Mucosa of rectum (tissue), 2 donors: ENCODE results near the gene CCDC57.

ENCODE experiments used
- H3K27ac ChIP-seq, 2 donors: one replicate each; pipeline ENCODE4 v1.7.0; 2013; ENCODE audit warnings: inconsistent platforms in 2 of 2, low read depth in 2 of 2, low read length in 2 of 2
- H3K27me3 ChIP-seq, 2 donors: one replicate each; pipeline ENCODE4 v1.7.0; 2013; ENCODE audit warnings: low read length in 2 of 2; ENCODE audit not compliant: control insufficient read depth in 2 of 2, insufficient read depth in 2 of 2
- H3K36me3 ChIP-seq, 2 donors: one replicate each; pipeline ENCODE4 v1.7.0; 2013; ENCODE audit warnings: low read length in 2 of 2; ENCODE audit not compliant: control insufficient read depth in 2 of 2, insufficient read depth in 2 of 2
- H3K4me1 ChIP-seq, 2 donors: one replicate each; pipeline ENCODE4 v1.7.0; 2013; ENCODE audit warnings: low read length in 2 of 2, mild to moderate bottlenecking in 1 of 2; ENCODE audit not compliant: control insufficient read depth in 2 of 2, insufficient read depth in 2 of 2
- H3K4me3 ChIP-seq, 2 donors: one replicate each; pipeline ENCODE4 v1.7.0; 2013; ENCODE audit warnings: low read length in 2 of 2
- H3K9ac ChIP-seq, 2 donors: one replicate each; pipeline ENCODE4 v1.7.0; 2013; ENCODE audit warnings: low read length in 2 of 2, low read depth in 1 of 2, mild to moderate bottlenecking in 1 of 2
- H3K9me3 ChIP-seq, 2 donors: one replicate each; pipeline ENCODE4 v1.7.0; 2013; ENCODE audit warnings: low read length in 2 of 2; ENCODE audit not compliant: control insufficient read depth in 2 of 2
- donor health status: healthy.
- donor health status: Normal muscosa, but diverticular disease.

The CCDC57 gene

GRCh38 chr17:82085931-82086764, 126.5 kb downstream of the CCDC57 start:
- no peaks in the 10 kb centered on the region for H3K4me1 ChIP-seq
- no peak overlapping the region for H3K9ac ChIP-seq
- H3K36me3 ChIP-seq: peaks cover 51 to 78% of the 10 kb centered on the region in 2 donors
- no peak overlapping the region for H3K27ac ChIP-seq
- no peak overlapping the region for H3K4me3 ChIP-seq
- H3K27me3 ChIP-seq: no peaks in the 10 kb centered on the region
- H3K9me3 ChIP-seq: no peaks in the 10 kb centered on the region

- Histone ChIP-seq H3K27ac (no peak overlapping the region), H3K27me3 (no peaks in the 10 kb centered on the region), H3K4me3 (no peak overlapping the region), H3K4me1 (no peaks in the 10 kb centered on the region), H3K9me3 (no peaks in the 10 kb centered on the region), H3K9ac (no peak overlapping the region), H3K36me3 (peaks cover 53 to 78% of the 10 kb centered on the region in 2 donors)
Observed at GRCh38 chr17:82085031-82085861, 127.4 kb downstream of the CCDC57 start.

GRCh38 chr17:82084373-82085030, 128.1 kb downstream of the CCDC57 start:
- H3K36me3 ChIP-seq: peaks cover 53 to 80% of the 10 kb centered on the region in 2 donors

GRCh38 chr17:82083533-82084359, 128.9 kb downstream of the CCDC57 start:
- H3K4me1 ChIP-seq: no peaks in the 10 kb centered on the region
- H3K9me3 ChIP-seq: no peaks in the 10 kb centered on the region
- H3K27me3 ChIP-seq: no peaks in the 10 kb centered on the region
- H3K36me3 ChIP-seq: peaks cover 57 to 78% of the 10 kb centered on the region in 2 donors
- no peak overlapping the region for H3K27ac ChIP-seq
- H3K9ac ChIP-seq: no peak overlapping the region
- H3K4me3 ChIP-seq: no peak overlapping the region

More at GRCh38 chr17:82084373-82085030, 128.1 kb downstream of the CCDC57 start:
- no peak overlapping the region for H3K4me3 ChIP-seq
- H3K27me3 ChIP-seq: no peaks in the 10 kb centered on the region
- H3K9me3 ChIP-seq: no peaks in the 10 kb centered on the region
- no peak overlapping the region for H3K27ac ChIP-seq
- no peak overlapping the region for H3K9ac ChIP-seq
- H3K4me1 ChIP-seq: no peaks in the 10 kb centered on the region

- no peak overlapping the region for H3K4me3 ChIP-seq
- no peaks in the 10 kb centered on the region for H3K4me1 ChIP-seq
- no peaks in the 10 kb centered on the region for H3K27me3 ChIP-seq
- H3K36me3 ChIP-seq: peaks cover 50 to 74% of the 10 kb centered on the region in 2 donors
- no peak overlapping the region for H3K27ac ChIP-seq
- H3K9me3 ChIP-seq: no peaks in the 10 kb centered on the region
- no peak overlapping the region for H3K9ac ChIP-seq
Observed at GRCh38 chr17:82083009-82083408, 129.6 kb downstream of the CCDC57 start.

GRCh38 chr17:82082456-82082855, 130.2 kb downstream of the CCDC57 start:
- no peak overlapping the region for H3K27ac ChIP-seq
- no peaks in the 10 kb centered on the region for H3K4me1 ChIP-seq
- no peak overlapping the region for H3K9ac ChIP-seq
- no peaks in the 10 kb centered on the region for H3K9me3 ChIP-seq
- H3K36me3 ChIP-seq: peaks cover 48 to 68% of the 10 kb centered on the region in 2 donors
- no peak overlapping the region for H3K4me3 ChIP-seq
- no peaks in the 10 kb centered on the region for H3K27me3 ChIP-seq

GRCh38 chr17:82081966-82082365, 130.7 kb downstream of the CCDC57 start:
- Histone ChIP-seq H3K27ac (no peak overlapping the region), H3K4me3 (no peak overlapping the region), H3K9me3 (no peaks in the 10 kb centered on the region), H3K27me3 (no peaks in the 10 kb centered on the region), H3K36me3 (peaks cover 43 to 64% of the 10 kb centered on the region in 2 donors), H3K4me1 (no peaks in the 10 kb centered on the region), H3K9ac (no peak overlapping the region)

- Histone ChIP-seq H3K4me1 (no peaks in the 10 kb centered on the region), H3K27me3 (no peaks in the 10 kb centered on the region), H3K27ac (no peak overlapping the region), H3K9ac (no peak overlapping the region), H3K4me3 (no peak overlapping the region), H3K9me3 (no peaks in the 10 kb centered on the region), H3K36me3 (peaks cover 41 to 60% of the 10 kb centered on the region in 2 donors)
Observed at GRCh38 chr17:82081546-82081945, 131.1 kb downstream of the CCDC57 start.

GRCh38 chr17:82080789-82081464, 131.7 kb downstream of the CCDC57 start:
- H3K36me3 ChIP-seq: peaks cover 37 to 55% of the 10 kb centered on the region in 2 donors
- no peak overlapping the region for H3K9ac ChIP-seq
- no peak overlapping the region for H3K4me3 ChIP-seq
- no peaks in the 10 kb centered on the region for H3K9me3 ChIP-seq
- H3K4me1 ChIP-seq: no peaks in the 10 kb centered on the region
- no peak overlapping the region for H3K27ac ChIP-seq
- H3K27me3 ChIP-seq: no peaks in the 10 kb centered on the region
